GM19438 (cell line): ENCODE measurements around the gene NGEF.
"Not testable (repeated sequence)": the region's sequence is repeated elsewhere in the genome, so short reads cannot be mapped to it uniquely, and the experiment has no call there.

ENCODE experiments used
- ATAC-seq: cut with Tn5 transposase; IDR thresholded peaks from one replicate; pipeline ENCODE4 v1.9.1; 2021; ENCODE audit warnings: low read depth; ENCODE audit not compliant: unreplicated experiment

NGEF gene

GRCh38 chr2:232854082-232854481 lies 159.0 kb downstream of the NGEF start:
- no peak for ATAC-seq

DNA sequence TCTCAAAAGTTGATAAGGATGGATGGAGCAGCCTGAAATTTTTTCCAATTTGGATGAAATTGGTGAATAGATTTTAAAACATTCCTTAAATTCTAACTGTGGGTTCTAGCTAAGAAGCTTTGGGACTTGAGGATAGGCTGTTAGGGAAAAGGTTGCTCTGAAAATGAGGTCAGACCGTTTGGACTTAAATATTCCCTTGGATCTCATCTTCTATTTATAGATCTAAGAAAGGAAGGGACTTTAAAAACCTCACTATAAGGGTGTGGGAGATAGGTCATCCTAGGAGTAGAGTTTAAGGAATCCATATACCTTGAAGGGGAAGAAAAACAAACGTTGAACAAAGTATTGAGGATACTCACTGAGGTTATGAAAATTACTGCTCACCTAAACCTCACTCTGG lies 160.4 kb downstream of the NGEF start:
- ATAC-seq = no peak

- not testable (repeated sequence) for ATAC-seq
Measured at GRCh38 chr2:232852081-232852480, 161.0 kb downstream of the NGEF start.

DNA sequence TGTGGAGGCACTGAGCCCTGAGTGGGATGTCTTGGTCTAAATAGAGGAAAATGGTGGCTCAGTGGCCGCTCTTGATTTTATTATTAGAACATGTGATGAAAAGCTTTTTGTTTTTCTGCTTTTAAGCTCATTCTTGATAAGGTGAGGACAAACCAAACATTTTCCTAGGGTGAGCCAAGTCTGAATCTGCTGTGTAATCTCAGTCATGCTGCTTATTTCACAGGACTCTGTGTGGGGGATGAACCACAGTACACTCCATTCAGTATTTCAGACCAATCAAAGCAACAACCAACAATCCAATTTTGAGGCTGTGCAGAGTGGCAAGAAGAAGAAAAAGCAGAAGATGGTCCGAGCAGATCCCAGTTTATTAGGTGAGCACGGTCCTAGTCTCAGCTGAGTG lies 163.0 kb downstream of the NGEF start:
- ATAC-seq = no peak

GRCh38 chr2:232846055-232846454 lies 167.0 kb downstream of the NGEF start:
- ATAC-seq = no peak

GRCh38 chr2:232843834-232844233 lies 169.2 kb downstream of the NGEF start:
- no peak for ATAC-seq

GRCh38 chr2:232842689-232843088 lies 170.4 kb downstream of the NGEF start:
- no peak for ATAC-seq

- ATAC-seq = no peak
Measured at GRCh38 chr2:232839411-232840079, 173.5 kb downstream of the NGEF start.

GRCh38 chr2:232838406-232838874 lies 174.6 kb downstream of the NGEF start:
- ATAC-seq = peak; percentile 91

DNA sequence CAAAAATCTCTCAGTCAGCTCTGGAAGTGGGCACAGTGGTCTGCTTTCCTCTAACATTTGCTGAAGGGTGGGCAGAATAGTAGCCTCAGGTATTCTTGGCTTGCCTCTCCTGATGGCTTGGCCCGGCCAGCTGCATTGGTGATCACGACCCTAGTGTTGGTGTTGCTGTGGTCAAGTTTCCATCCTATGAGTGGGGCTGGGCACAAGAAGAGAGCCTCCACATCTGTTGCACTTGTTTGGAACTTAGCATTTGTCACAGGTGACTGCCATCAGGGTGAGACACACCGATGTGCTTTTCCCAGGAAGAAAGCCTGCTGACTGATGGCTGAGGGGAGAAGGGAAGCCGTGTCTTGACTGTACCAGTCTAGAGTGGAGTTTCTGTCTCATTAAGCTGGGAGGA lies 176.1 kb downstream of the NGEF start:
- no peak for ATAC-seq

- no peak for ATAC-seq
Measured at GRCh38 chr2:232835687-232836208, 177.3 kb downstream of the NGEF start.

GRCh38 chr2:232833830-232834229 lies 179.2 kb downstream of the NGEF start:
- ATAC-seq = no peak

GRCh38 chr2:232831496-232831895 lies 181.6 kb downstream of the NGEF start:
- ATAC-seq = no peak

DNA sequence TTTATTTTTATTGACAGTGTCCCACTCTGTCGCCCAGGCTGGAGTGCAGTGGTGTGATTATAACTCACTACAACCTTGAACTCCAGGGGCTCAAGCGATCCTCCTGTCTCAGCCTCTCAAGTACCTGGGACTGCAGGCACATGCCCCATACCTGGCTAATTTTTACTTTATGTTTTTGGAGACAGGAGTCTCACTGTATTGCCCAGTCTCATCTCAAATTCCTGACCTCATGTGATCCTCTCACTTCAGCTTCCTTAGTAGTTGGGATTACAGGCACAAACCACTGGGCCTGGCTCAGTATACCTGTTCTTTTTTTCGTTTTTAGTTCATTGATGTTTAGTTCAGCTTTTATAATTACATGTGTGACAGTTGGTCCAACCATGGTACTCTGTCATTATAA lies 183.1 kb downstream of the NGEF start:
- no peak for ATAC-seq
